Endothelial cell of umbilical vein (primary cell): ENCODE measurements around the gene FAM9A. TPM values are rescaled to one million over a fixed set of nuclear protein-coding genes. Genes with fewer than 3 reads are reported as not detected.

Experiments used
- BruUV-seq: library from RNA; stranded (reverse); fragments of 400-500 nt; replicated peaks from 2 replicates; lab custom pipeline; 2021; lab: Mats Ljungman, UMichigan
- CTCF ChIA-PET: fragments of 300-600, 350-600 bp; sonication (Branson Sonifier 250); formaldehyde crosslinking; loops from one replicate; lab custom pipeline; 2021; ENCODE audit warnings: antibody characterized with exemption, inconsistent platforms; lab: Charles Lee
- POLR2A ChIA-PET: fragments of 300-600, 350-600 bp; sonication (Branson Sonifier 250); formaldehyde crosslinking; loops from one replicate; lab custom pipeline; 2021; ENCODE audit warnings: antibody characterized with exemption, inconsistent platforms; lab: Charles Lee
- DNase-seq: peaks from one replicate; pipeline ENCODE4 v3.0.0-alpha.2; 2011; ENCODE audit warnings: low read depth, low spot score
- FAIRE-seq: peaks from 2 replicates; lab custom pipeline; 2011; peaks lifted over from hg19 to GRCh38; lab: Jason Lieb, UNC
- H2AFZ ChIP-seq: 2 replicates; pipeline ENCODE4 v1.6.0; 2012; ENCODE audit warnings: low read depth, low read length, control low read depth, inconsistent platforms
- H3K27ac ChIP-seq: 2 replicates; pipeline ENCODE4 v1.5.1; 2011; ENCODE audit warnings: low read depth, mild to moderate bottlenecking, control low read depth, low read length, moderate library complexity; ENCODE audit not compliant: insufficient read depth
- H3K27me3 ChIP-seq, 2 experiments: 2 replicates each; pipeline versions ENCODE4 v1.6.0 to v1.6.1; 2011; ENCODE audit warnings: low read length in 2 of 2, mixed read lengths in 1 of 2; ENCODE audit not compliant: control insufficient read depth in 2 of 2, insufficient read depth in 2 of 2
- H3K36me3 ChIP-seq, 2 experiments: 2 replicates in 1 of 2; 3 replicates in 1 of 2; pipeline ENCODE4 v1.5.1; 2011; ENCODE audit warnings: low read length in 2 of 2, mild to moderate bottlenecking in 1 of 2, moderate library complexity in 1 of 2; ENCODE audit not compliant: control insufficient read depth in 2 of 2, insufficient read depth in 2 of 2; ENCODE audit errors: extremely low read depth in 1 of 2
- H3K4me1 ChIP-seq: 3 replicates; pipeline ENCODE4 v1.5.1; 2011; ENCODE audit warnings: mild to moderate bottlenecking, low read length; ENCODE audit not compliant: control insufficient read depth, insufficient read depth; ENCODE audit errors: extremely low read depth
- H3K4me2 ChIP-seq: 2 replicates; pipeline ENCODE4 v1.6.1; 2011; ENCODE audit warnings: low read length, control low read depth, mixed read lengths; ENCODE audit not compliant: insufficient read depth
- H3K4me3 ChIP-seq, 3 experiments: fragments of 200-600 bp in 1 of 3; sonication (generic), shearing (Covaris generic) in 1 of 3; replicated peaks in 1 of 3; 2 replicates each; pipeline ENCODE4 v1.5.1; 2011 to 2016; ENCODE audit warnings: control low read depth in 3 of 3, low read length in 3 of 3, mild to moderate bottlenecking in 2 of 3, inconsistent platforms in 1 of 3, low read depth in 1 of 3, moderate library complexity in 1 of 3; ENCODE audit not compliant: insufficient read depth in 1 of 3
- H3K79me2 ChIP-seq: 2 replicates; pipeline ENCODE4 v1.6.0; 2012; ENCODE audit warnings: low read length, inconsistent platforms; ENCODE audit not compliant: control insufficient read depth, insufficient read depth
- H3K9ac ChIP-seq: replicated peaks from 2 replicates; pipeline ENCODE3; 2011; ENCODE audit warnings: low read length, control low read depth; ENCODE audit not compliant: insufficient read depth; ENCODE audit errors: extremely low read depth
- H3K9me1 ChIP-seq: replicated peaks from 3 replicates; pipeline ENCODE4 v1.6.0; 2011; ENCODE audit warnings: mild to moderate bottlenecking, low read length; ENCODE audit not compliant: control insufficient read depth, insufficient read depth; ENCODE audit errors: extremely low read depth
- H3K9me3 ChIP-seq: replicated peaks from 2 replicates; pipeline ENCODE4 v1.5.1; 2012; ENCODE audit warnings: low read length, inconsistent platforms; ENCODE audit not compliant: control insufficient read depth, insufficient read depth
- H4K20me1 ChIP-seq: replicated peaks from 2 replicates; pipeline ENCODE3; 2011; ENCODE audit warnings: mild to moderate bottlenecking, low read length; ENCODE audit not compliant: control insufficient read depth, insufficient read depth; ENCODE audit errors: extremely low read depth
- CTCF ChIP-seq, 2 donors: IDR thresholded peaks; 1 replicate in 1 of 2; 2 replicates in 1 of 2; pipeline ENCODE4 v1.5.1; 2011; ENCODE audit warnings: low read length in 2 of 2, mild to moderate bottlenecking in 2 of 2, moderate library complexity in 2 of 2, control low read depth in 1 of 2, inconsistent platforms in 1 of 2, low read depth in 1 of 2; ENCODE audit not compliant: insufficient read depth in 1 of 2; ENCODE audit errors: extremely low read depth in 1 of 2
- EZH2 ChIP-seq: IDR thresholded peaks from 2 replicates; pipeline ENCODE4 v1.6.1; 2012; ENCODE audit warnings: borderline replicate concordance, low read depth, mild to moderate bottlenecking, moderate library complexity, low read length, inconsistent platforms; ENCODE audit not compliant: severe bottlenecking
- FOS ChIP-seq: IDR thresholded peaks from 2 replicates; pipeline ENCODE4 v1.6.1; 2011; ENCODE audit warnings: mild to moderate bottlenecking, low read length, moderate library complexity, borderline replicate concordance; ENCODE audit not compliant: insufficient read depth
- GATA2 ChIP-seq: IDR thresholded peaks from 2 replicates; pipeline ENCODE4 v1.7.0; 2011; ENCODE audit warnings: low read depth, mild to moderate bottlenecking, moderate library complexity, mixed read lengths, low read length; ENCODE audit not compliant: insufficient read length, insufficient read depth
- JUN ChIP-seq: IDR thresholded peaks from 2 replicates; pipeline ENCODE4 v1.6.1; 2011; ENCODE audit warnings: borderline replicate concordance, low read depth; ENCODE audit not compliant: insufficient read length, insufficient read depth
- MAX ChIP-seq: IDR thresholded peaks from 2 replicates; pipeline ENCODE4 v1.6.1; 2011; ENCODE audit not compliant: insufficient read depth, insufficient read length
- MYC ChIP-seq: IDR thresholded peaks from one replicate; pipeline ENCODE4 v1.6.1; 2011; ENCODE audit warnings: mild to moderate bottlenecking, low read depth, low read length
- POLR2A ChIP-seq: IDR thresholded peaks from 2 replicates; pipeline ENCODE4 v1.6.1; 2012; ENCODE audit warnings: low read depth, mild to moderate bottlenecking, control low read depth, low read length
- POLR2AphosphoS5 ChIP-seq: IDR thresholded peaks from 2 replicates; pipeline ENCODE4 v1.6.1; 2012; ENCODE audit warnings: low read depth, mild to moderate bottlenecking, control low read depth, low read length, moderate library complexity; ENCODE audit not compliant: insufficient read depth
- dilution Hi-C: fragments of 300-500 bp; cut with MboI; formaldehyde crosslinking; loops from one replicate; pipeline ENCODE4 v1.15.0; 2019; ENCODE audit warnings: low sequenced_read_pairs; ENCODE audit not compliant: extremely low pct_ligation_motif_present
- intact Hi-C: fragments of 100-400 bp; cut with micrococcal nuclease; formaldehyde crosslinking; loops from one replicate; pipeline ENCODE4 v1.10.0; 2022
- polyA plus RNA-seq, 4 experiments: library from polyadenylated mRNA; depleted of rRNA in 3 of 4; stranded (reverse) in 3 of 4; unstranded in 1 of 4; fragments of >200 nt; gene quantifications; 2 replicates each; pipeline versions ENCODE4 v1.2.1 to v1.2.3, GENCODE V29; 2011 to 2012; ENCODE audit warnings: missing spikeins in 1 of 4
- total RNA-seq: library from RNA; stranded (reverse); gene quantifications from 2 replicates; pipeline ENCODE4 v1.2.3, GENCODE V29; 2021

The FAM9A gene
- total and polyA plus RNA-seq, 2 donors (not counting 3 experiments of a cell fraction or from before 2014, with no cell fraction given), result not detected

GRCh38 chrX:8845469-8845868 is 44.3 kb upstream of the FAM9A start:
- FAIRE-seq, result no peak
- Histone ChIP-seq H4K20me1 (no peaks in the 10 kb centered on the region), H3K9ac (no peak overlapping the region), H3K27ac (no peak overlapping the region), H3K9me1 (no peaks in the 10 kb centered on the region), H3K4me3 (no peak overlapping the region), H3K36me3 (no peaks in the 10 kb centered on the region), H3K4me1 (no peaks in the 10 kb centered on the region), H3K4me2 (no peak overlapping the region), H3K9me3 (no peaks in the 10 kb centered on the region), H2AFZ (no peak overlapping the region), H3K79me2 (no peaks in the 10 kb centered on the region), H3K27me3 (no peaks in the 10 kb centered on the region)
- ChIA-PET CTCF (no interaction called here), POLR2A (no interaction called here)
- no peak for TF ChIP-seq FOS
- no peak for TF ChIP-seq CTCF (IDR thresholded peaks at IDR 0.05; ENCODE audit: extremely low read depth in 1 of 2, insufficient read depth in 1 of 2, low read depth in 1 of 2, low read length in 2 of 2)
- TF ChIP-seq GATA2, result no peak
- dilution Hi-C loops (no loop called here), intact Hi-C loops (no loop called here)
- no peak for DNase-seq
- no TSS peak for BruUV-seq

GRCh38 chrX:8845060-8845459 is 43.9 kb upstream of the FAM9A start:
- Histone ChIP-seq H4K20me1 (no peaks in the 10 kb centered on the region), H3K4me2 (no peak overlapping the region), H3K27me3 (no peaks in the 10 kb centered on the region), H3K79me2 (no peaks in the 10 kb centered on the region), H3K36me3 (no peaks in the 10 kb centered on the region), H3K4me1 (no peaks in the 10 kb centered on the region), H3K27ac (no peak overlapping the region), H3K4me3 (no peak overlapping the region), H2AFZ (no peak overlapping the region), H3K9me1 (no peaks in the 10 kb centered on the region), H3K9me3 (no peaks in the 10 kb centered on the region), H3K9ac (no peak overlapping the region)
- no TSS peak for BruUV-seq
- no peak for FAIRE-seq
- POLR2A ChIA-PET, result no interaction called here
- CTCF ChIA-PET, result no interaction called here
- intact Hi-C loops, result no loop called here
- DNase-seq, result no peak
- TF ChIP-seq JUN, result no peak
- TF ChIP-seq FOS, result no peak
- no peak for TF ChIP-seq POLR2AphosphoS5
- TF ChIP-seq POLR2A, result no peak
- no peak for TF ChIP-seq MYC
- TF ChIP-seq EZH2, result no peak
- no peak for TF ChIP-seq GATA2
- TF ChIP-seq MAX, result no peak
- TF ChIP-seq CTCF (IDR thresholded peaks at IDR 0.05; ENCODE audit: extremely low read depth in 1 of 2, insufficient read depth in 1 of 2, low read depth in 1 of 2, low read length in 2 of 2), result no peak
- dilution Hi-C loops, result no loop called here
